GM10266 (cell line): Measurements from ENCODE around the gene DOK4.

Experiments
- DNase-seq: peaks from one replicate; pipeline ENCODE4 v3.0.0; 2012; ENCODE audit errors: extremely low spot score
- CTCF ChIP-seq: IDR thresholded peaks from 2 replicates; pipeline ENCODE4 v1.5.1; 2012; ENCODE audit warnings: mild to moderate bottlenecking, low read depth; ENCODE audit not compliant: control insufficient read depth, insufficient read depth; ENCODE audit errors: missing control alignments

Gene DOK4

GRCh38 chr16:57531635-57532265 lies 45.5 kb upstream of the DOK4 start:
- TF ChIP-seq CTCF, result no peak
- no peak for DNase-seq

GRCh38 chr16:57531253-57531575 lies 44.9 kb upstream of the DOK4 start:
- DNase-seq, result peak; percentile 9

GRCh38 chr16:57530522-57531252 lies 44.4 kb upstream of the DOK4 start:
- DNase-seq, result peak; percentile 3
- no peak for TF ChIP-seq CTCF

More at GRCh38 chr16:57531253-57531575, 44.9 kb upstream of the DOK4 start:
- TF ChIP-seq CTCF, result no peak

DNA sequence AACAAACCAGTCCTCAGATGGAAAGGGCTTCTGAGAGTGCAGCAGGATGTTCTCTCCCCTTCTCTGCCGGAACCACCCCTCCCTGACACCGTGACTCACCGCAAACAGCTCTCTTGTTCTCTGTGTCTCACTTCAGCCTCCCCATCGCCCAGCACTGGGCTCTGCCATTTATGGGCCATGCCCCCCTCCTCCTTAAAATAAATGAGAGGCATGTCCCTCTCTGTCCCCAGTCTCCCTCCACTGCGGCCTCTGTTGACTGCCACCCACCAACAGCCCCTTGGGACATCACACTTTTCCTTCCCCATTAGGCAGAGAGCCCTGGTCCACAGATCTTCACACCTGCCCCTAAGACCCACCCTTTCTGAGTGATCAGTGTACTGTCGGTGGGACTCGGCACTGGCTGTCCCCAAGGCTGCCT lies 43.8 kb upstream of the DOK4 start:
- peak; percentile 88 for DNase-seq
- no peak for TF ChIP-seq CTCF

- no peak for TF ChIP-seq CTCF
- DNase-seq, result no peak
Measured at GRCh38 chr16:57529391-57530103, 43.3 kb upstream of the DOK4 start.

- DNase-seq, result no peak
- TF ChIP-seq CTCF, result no peak
Measured at GRCh38 chr16:57528499-57529390, 42.5 kb upstream of the DOK4 start.
